HG03159 (cell line): ENCODE results near the gene OCA2.
"Not testable (repeated sequence)": the region's sequence is repeated elsewhere in the genome, so short reads cannot be mapped to it uniquely, and the experiment has no call there.

Experiments
- ATAC-seq: cut with Tn5 transposase; IDR thresholded peaks from one replicate; pipeline ENCODE4 v1.9.1; 2021; ENCODE audit warnings: mild to moderate bottlenecking, moderate library complexity; ENCODE audit not compliant: unreplicated experiment

OCA2 gene

GRCh38 chr15:27744641-27745040 is 354.5 kb downstream of the OCA2 start:
- ATAC-seq, result no peak

GRCh38 chr15:27743638-27744037 is 355.5 kb downstream of the OCA2 start:
- no peak for ATAC-seq

GRCh38 chr15:27742751-27743477 is 356.2 kb downstream of the OCA2 start:
- ATAC-seq, result no peak

- no peak for ATAC-seq
These were observed 357.8 kb downstream of the OCA2 start for GRCh38 chr15:27741226-27741860.

GRCh38 chr15:27734785-27735495 is 364.2 kb downstream of the OCA2 start:
- ATAC-seq, result no peak

GRCh38 chr15:27731776-27732175 is 367.3 kb downstream of the OCA2 start:
- no peak for ATAC-seq

GRCh38 chr15:27730868-27731267 is 368.2 kb downstream of the OCA2 start:
- ATAC-seq, result no peak

- no peak for ATAC-seq
These were observed 373.4 kb downstream of the OCA2 start for GRCh38 chr15:27725731-27726130.

- ATAC-seq, result no peak
These were observed 375.3 kb downstream of the OCA2 start for GRCh38 chr15:27723821-27724220.

- ATAC-seq, result no peak
These were observed 377.0 kb downstream of the OCA2 start for GRCh38 chr15:27722102-27722501.

- no peak for ATAC-seq
These were observed 384.4 kb downstream of the OCA2 start for GRCh38 chr15:27714675-27715074.

GRCh38 chr15:27713850-27714249 is 385.3 kb downstream of the OCA2 start:
- not testable (repeated sequence) for ATAC-seq

GRCh38 chr15:27707257-27707656 is 391.9 kb downstream of the OCA2 start:
- no peak for ATAC-seq

GRCh38 chr15:27706300-27706699 is 392.8 kb downstream of the OCA2 start:
- ATAC-seq, result no peak

GRCh38 chr15:27705056-27705455 is 394.1 kb downstream of the OCA2 start:
- ATAC-seq, result no peak
